HepG2 (cell line): ENCODE measurements around the gene TTC38. TPM values are rescaled to one million over a fixed set of nuclear protein-coding genes. Genes with fewer than 3 reads are reported as not detected.
A peak's percentile ranks its signal among the peaks of the same experiment; 100 is the strongest.

Source experiments
- FIP1L1 ChIP-seq: fragments of 200-400 bp; formaldehyde crosslinking; IDR thresholded peaks from 2 replicates; pipeline ENCODE4 v1.6.1; 2018; ENCODE audit warnings: low read depth, mild to moderate bottlenecking, low read length, moderate library complexity, borderline replicate concordance; ENCODE audit not compliant: insufficient read depth
- IRX3 ChIP-seq: sonication (generic); formaldehyde crosslinking; IDR thresholded peaks from 2 replicates; pipeline ENCODE4 v1.8.1; 2023; ENCODE audit warnings: mild to moderate bottlenecking, low read depth, missing genetic modification reagents, borderline replicate concordance
- NR2F2 ChIP-seq: IDR thresholded peaks from 2 replicates; pipeline ENCODE4 v1.6.1; 2012; ENCODE audit warnings: low read depth, inconsistent platforms, borderline replicate concordance
- PAX8 ChIP-seq: sonication (generic); formaldehyde crosslinking; IDR thresholded peaks from 2 replicates; pipeline ENCODE4 v1.8.0; 2022; ENCODE audit warnings: mild to moderate bottlenecking, missing genetic modification reagents, borderline replicate concordance
- RBFOX2 ChIP-seq: fragments of 200-400 bp; formaldehyde crosslinking; IDR thresholded peaks from 2 replicates; pipeline ENCODE4 v1.6.1; 2017; ENCODE audit warnings: low read depth, mild to moderate bottlenecking, low read length
- RBM22 ChIP-seq: fragments of 200-400 bp; formaldehyde crosslinking; optimal IDR thresholded peaks from 2 replicates; pipeline ENCODE3; 2017; ENCODE audit warnings: mild to moderate bottlenecking, low read length, moderate library complexity
- SRY ChIP-seq: sonication (generic); formaldehyde crosslinking; IDR thresholded peaks from 2 replicates; pipeline ENCODE4 v1.8.0; 2022; ENCODE audit warnings: mild to moderate bottlenecking, missing genetic modification reagents
- ZNF891 ChIP-seq: sonication (generic); formaldehyde crosslinking; IDR thresholded peaks from 2 replicates; pipeline ENCODE4 v1.5.0; 2020; ENCODE audit warnings: mild to moderate bottlenecking, missing genetic modification reagents
- ZXDC ChIP-seq: sonication (generic); formaldehyde crosslinking; IDR thresholded peaks from 2 replicates; pipeline ENCODE4 v1.5.0; 2020; ENCODE audit warnings: mild to moderate bottlenecking, missing genetic modification reagents
- polyA plus RNA-seq, 8 experiments: library from polyadenylated mRNA; depleted of rRNA in 3 of 8; stranded (reverse) in 7 of 8; unstranded in 1 of 8; fragments of >200 nt; fragmentation: Illumina TruSeq in 4 of 8; extraction: Trizol in 4 of 8; gene quantifications; 2 replicates each; pipeline versions ENCODE4 v1.2.1 to v1.2.3, GENCODE V29; 2011 to 2016; ENCODE audit warnings: low read depth in 4 of 8, missing spikeins in 1 of 8, mixed read lengths in 1 of 8; ENCODE audit not compliant: insufficient read depth in 1 of 8
- total RNA-seq, 5 experiments: library from RNA; depleted of rRNA; stranded (reverse); fragments of >200 nt; fragmentation: Illumina TruSeq; extraction: Trizol; gene quantifications; 2 replicates each; pipeline ENCODE4 v1.2.3, GENCODE V29; 2016; ENCODE audit warnings: low read depth in 1 of 5
- TF ChIP-seq, protein P1 (sequence below): sonication (generic); formaldehyde crosslinking; IDR thresholded peaks from 2 replicates; pipeline ENCODE4 v1.8.1; 2023; ENCODE audit warnings: mild to moderate bottlenecking, missing genetic modification reagents

Gene TTC38
- total and polyA plus RNA-seq, 2 of the 13 experiments (the other 11 are each of a cell fraction or from before 2014, with no cell fraction given): 101 to 105 TPM

DNA sequence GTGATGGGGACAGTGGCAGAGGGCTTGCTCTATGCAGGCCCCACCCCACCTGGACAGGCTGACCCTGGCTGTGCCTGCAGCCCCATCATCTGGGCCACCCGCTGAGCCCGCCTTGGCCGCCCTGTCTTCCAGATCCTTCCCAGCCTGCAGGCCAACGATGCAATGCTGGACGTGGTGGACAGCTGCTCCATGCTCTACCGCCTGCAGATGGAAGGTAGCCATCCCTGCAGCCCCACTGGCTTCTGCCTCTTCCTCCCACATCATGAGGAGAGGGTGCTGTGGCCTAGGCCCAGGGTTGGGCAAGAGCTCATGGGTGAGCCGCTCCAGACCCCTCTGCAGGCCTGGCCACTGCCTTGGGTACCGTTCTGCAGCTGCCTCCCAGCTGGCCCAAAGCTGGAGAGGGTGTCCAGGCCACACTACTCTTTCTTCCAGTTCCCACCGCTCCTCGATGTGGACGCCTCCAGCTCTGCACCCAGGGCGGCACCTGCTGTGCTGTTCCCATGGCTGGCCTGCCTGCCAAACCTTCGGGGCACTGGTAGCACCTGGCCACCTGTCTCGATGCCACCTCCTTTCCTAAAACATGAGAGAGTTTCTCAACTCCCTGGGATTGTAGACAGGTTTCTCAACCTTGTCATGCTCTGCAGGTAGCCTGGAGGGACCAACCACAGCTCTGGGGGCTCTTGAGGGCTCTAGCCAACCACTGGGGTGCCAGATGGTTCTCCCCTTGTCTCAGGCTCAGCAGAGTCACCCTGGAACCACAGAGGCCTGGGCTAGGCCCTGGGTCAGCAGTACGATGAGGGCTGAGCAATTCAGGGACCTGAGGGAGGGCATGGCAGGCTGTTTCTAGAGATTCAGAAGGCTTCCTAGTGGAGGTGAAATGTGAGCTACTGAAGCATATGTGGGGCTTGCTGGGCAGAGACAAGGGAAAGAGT, 19.4 kb downstream of the TTC38 start (continued):
- TF ChIP-seq RBM22 (peak; percentile 5), RBFOX2 (peak; percentile 63), NR2F2 (no peak), ZXDC (no peak), ZNF891 (0 out of 2 replicates have a peak, but pooled peaks have one; percentile 45), IRX3 (CRISPR knock-in tag) (no peak), SRY (CRISPR knock-in tag) (0 out of 2 replicates have a peak, but pooled peaks have one; percentile 55), PAX8 (CRISPR knock-in tag) (no peak), FIP1L1 (no peak)
- TF ChIP-seq, protein P1, sequence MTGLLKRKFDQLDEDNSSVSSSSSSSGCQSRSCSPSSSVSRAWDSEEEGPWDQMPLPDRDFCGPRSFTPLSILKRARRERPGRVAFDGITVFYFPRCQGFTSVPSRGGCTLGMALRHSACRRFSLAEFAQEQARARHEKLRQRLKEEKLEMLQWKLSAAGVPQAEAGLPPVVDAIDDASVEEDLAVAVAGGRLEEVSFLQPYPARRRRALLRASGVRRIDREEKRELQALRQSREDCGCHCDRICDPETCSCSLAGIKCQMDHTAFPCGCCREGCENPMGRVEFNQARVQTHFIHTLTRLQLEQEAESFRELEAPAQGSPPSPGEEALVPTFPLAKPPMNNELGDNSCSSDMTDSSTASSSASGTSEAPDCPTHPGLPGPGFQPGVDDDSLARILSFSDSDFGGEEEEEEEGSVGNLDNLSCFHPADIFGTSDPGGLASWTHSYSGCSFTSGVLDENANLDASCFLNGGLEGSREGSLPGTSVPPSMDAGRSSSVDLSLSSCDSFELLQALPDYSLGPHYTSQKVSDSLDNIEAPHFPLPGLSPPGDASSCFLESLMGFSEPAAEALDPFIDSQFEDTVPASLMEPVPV: no peak
